SH-SY5Y (cell line): ENCODE results near the gene ADNP2.

ENCODE experiments used
- GATA2 ChIP-seq: IDR thresholded peaks from 2 replicates; pipeline ENCODE4 v1.6.1; 2011; ENCODE audit warnings: mild to moderate bottlenecking, low read depth, low read length
- GATA3 ChIP-seq: IDR thresholded peaks from 2 replicates; pipeline ENCODE4 v1.6.1; 2011; ENCODE audit warnings: low read depth, mild to moderate bottlenecking, low read length, moderate library complexity

The ADNP2 gene

GRCh38 chr18:80147418-80148325 lies 38.6 kb downstream of the ADNP2 start:
- no peak for TF ChIP-seq GATA2
- TF ChIP-seq GATA3, result no peak

- TF ChIP-seq GATA2 (no peak), GATA3 (no peak)
Observed at GRCh38 chr18:80148326-80149199, 39.5 kb downstream of the ADNP2 start.

GRCh38 chr18:80149667-80150066 lies 40.6 kb downstream of the ADNP2 start:
- TF ChIP-seq GATA3 (no peak), GATA2 (no peak)

GRCh38 chr18:80154293-80154692 lies 45.2 kb downstream of the ADNP2 start:
- TF ChIP-seq GATA3 (no peak), GATA2 (no peak)

- TF ChIP-seq GATA3 (no peak), GATA2 (no peak)
Observed at GRCh38 chr18:80157708-80158343, 48.8 kb downstream of the ADNP2 start.

GRCh38 chr18:80158365-80158764 lies 49.3 kb downstream of the ADNP2 start:
- TF ChIP-seq GATA2, result no peak
- no peak for TF ChIP-seq GATA3

GRCh38 chr18:80159713-80160636 lies 50.9 kb downstream of the ADNP2 start:
- no peak for TF ChIP-seq GATA2
- no peak for TF ChIP-seq GATA3

GRCh38 chr18:80161781-80162417 lies 52.8 kb downstream of the ADNP2 start:
- no peak for TF ChIP-seq GATA2
- TF ChIP-seq GATA3, result no peak

- TF ChIP-seq GATA2 (no peak), GATA3 (no peak)
Observed at GRCh38 chr18:80163183-80163582, 54.1 kb downstream of the ADNP2 start.

- no peak for TF ChIP-seq GATA3
- no peak for TF ChIP-seq GATA2
Observed at GRCh38 chr18:80166240-80166639, 57.2 kb downstream of the ADNP2 start.

- no peak for TF ChIP-seq GATA3
Observed at GRCh38 chr18:80166725-80167124, 57.7 kb downstream of the ADNP2 start.

GRCh38 chr18:80167331-80167730 lies 58.3 kb downstream of the ADNP2 start:
- TF ChIP-seq GATA3 (no peak), GATA2 (no peak)

GRCh38 chr18:80167931-80168330 lies 58.9 kb downstream of the ADNP2 start:
- TF ChIP-seq GATA3, result no peak
- TF ChIP-seq GATA2, result no peak
